SK-N-SH (cell line): ENCODE results near the gene CFAP97. TPM values are rescaled to one million over a fixed set of nuclear protein-coding genes. Genes with fewer than 3 reads are reported as not detected.

ENCODE experiments used
- CTCF ChIA-PET: fragments of 300-600, 350-600 bp; formaldehyde crosslinking; extraction: SDS; loops from one replicate; lab custom pipeline; 2021; lab: Yijun Ruan, JAX
- POLR2A ChIA-PET: fragments of 350-600 bp; sonication (Branson Sonifier 250); formaldehyde crosslinking; extraction: SDS; loops from one replicate; lab custom pipeline; 2020; ENCODE audit warnings: antibody characterized with exemption, inconsistent platforms; lab: Yijun Ruan, JAX
- DNase-seq: peaks from one replicate; pipeline ENCODE4 v3.0.0; 2012
- H2AFZ ChIP-seq: fragments of 200-600 bp; sonication (generic); 2 replicates; pipeline ENCODE4 v1.8.1; 2016; ENCODE audit warnings: antibody characterized with exemption, mild to moderate bottlenecking, low read depth
- H3F3A ChIP-seq: fragments of 200-600 bp; sonication (generic); replicated peaks from 2 replicates; pipeline ENCODE3; 2016; ENCODE audit warnings: antibody characterized with exemption, mild to moderate bottlenecking; ENCODE audit not compliant: insufficient read depth
- H3K27ac ChIP-seq, 2 experiments: fragments of 200-500 bp in 1 of 2; fragments of 200-600 bp in 1 of 2; sonication (Bioruptor generic) in 1 of 2; sonication (generic), shearing (Covaris generic) in 1 of 2; 2 replicates each; pipeline versions ENCODE4 v1.5.1 to v1.6.1; 2014 to 2016; ENCODE audit warnings: low read depth in 2 of 2, inconsistent platforms in 1 of 2, low read length in 1 of 2, mild to moderate bottlenecking in 1 of 2, mixed read lengths in 1 of 2
- H3K27me3 ChIP-seq: fragments of 200-600 bp; sonication (generic), shearing (Covaris generic); 2 replicates; pipeline ENCODE4 v1.6.1; 2016; ENCODE audit warnings: mixed run types; ENCODE audit not compliant: insufficient read depth
- H3K36me3 ChIP-seq, 2 experiments: fragments of 200-500 bp in 1 of 2; fragments of 200-600 bp in 1 of 2; sonication (Bioruptor generic) in 1 of 2; sonication (generic) in 1 of 2; replicated peaks in 1 of 2; 2 replicates each; pipeline versions ENCODE3 to v1.5.1; 2014 to 2016; ENCODE audit warnings: low read length in 1 of 2, mild to moderate bottlenecking in 1 of 2; ENCODE audit not compliant: insufficient read depth in 2 of 2, control insufficient read depth in 1 of 2
- H3K4me1 ChIP-seq, 2 experiments: fragments of 200-500 bp in 1 of 2; fragments of 200-600 bp in 1 of 2; sonication (Bioruptor generic) in 1 of 2; sonication (generic), shearing (Covaris generic) in 1 of 2; 2 replicates each; pipeline versions ENCODE4 v1.5.1 to v1.6.1; 2014 to 2016; ENCODE audit warnings: low read depth in 1 of 2, low read length in 1 of 2, mixed run types in 1 of 2; ENCODE audit not compliant: insufficient read depth in 2 of 2, control insufficient read depth in 1 of 2
- H3K4me2 ChIP-seq: fragments of 200-600 bp; sonication (generic), shearing (Covaris generic); 2 replicates; pipeline ENCODE4 v1.6.1; 2017; ENCODE audit warnings: mixed run types
- H3K4me3 ChIP-seq, 2 experiments: fragments of 200-500 bp in 1 of 2; fragments of 200-600 bp in 1 of 2; sonication (Bioruptor generic) in 1 of 2; sonication (generic), shearing (Covaris generic) in 1 of 2; 2 replicates each; pipeline versions ENCODE4 v1.5.1 to v1.8.1; 2014 to 2016; ENCODE audit warnings: low read depth in 2 of 2, inconsistent platforms in 1 of 2, low read length in 1 of 2, mild to moderate bottlenecking in 1 of 2, mixed read lengths in 1 of 2, moderate library complexity in 1 of 2
- H3K79me2 ChIP-seq: fragments of 200-600 bp; sonication (generic); 2 replicates; pipeline ENCODE4 v1.8.1; 2017; ENCODE audit warnings: mild to moderate bottlenecking; ENCODE audit not compliant: insufficient read depth
- H3K9ac ChIP-seq: fragments of 200-600 bp; sonication (generic); 2 replicates; pipeline ENCODE4 v1.6.1; 2017; ENCODE audit warnings: mixed run types
- H3K9me2 ChIP-seq: fragments of 200-600 bp; sonication (generic); 2 replicates; pipeline ENCODE4 v1.6.1; 2017; ENCODE audit warnings: mixed run types
- H3K9me3 ChIP-seq: fragments of 200-600 bp; sonication (generic); 2 replicates; pipeline ENCODE4 v1.6.1; 2017; ENCODE audit warnings: mixed run types, mild to moderate bottlenecking, moderate library complexity
- H4K20me1 ChIP-seq: fragments of 200-600 bp; sonication (generic); 2 replicates; pipeline ENCODE4 v1.6.1; 2017; ENCODE audit warnings: mild to moderate bottlenecking, mixed run types; ENCODE audit not compliant: insufficient read depth
- FOXJ3 ChIP-seq: sonication (generic); formaldehyde crosslinking; IDR thresholded peaks from 2 replicates; pipeline ENCODE4 v1.5.1; 2020; ENCODE audit warnings: mild to moderate bottlenecking, missing genetic modification reagents
- MEF2A ChIP-seq: IDR thresholded peaks from 2 replicates; pipeline ENCODE4 v1.4.0; 2012; ENCODE audit warnings: low read depth, borderline replicate concordance
- RAD21 ChIP-seq: IDR thresholded peaks from 2 replicates; pipeline ENCODE4 v1.6.1; 2012; ENCODE audit warnings: mild to moderate bottlenecking, low read length
- TEAD4 ChIP-seq: IDR thresholded peaks from 2 replicates; pipeline ENCODE4 v1.4.0; 2012; ENCODE audit warnings: mild to moderate bottlenecking, borderline replicate concordance; ENCODE audit not compliant: insufficient read depth
- USF1 ChIP-seq: IDR thresholded peaks from 2 replicates; pipeline ENCODE4 v1.4.0; 2012; ENCODE audit warnings: low read depth, borderline replicate concordance
- WGBS: methylation state at CpG from one replicate; pipeline ENCODE4 v1.1.6; 2017; ENCODE audit warnings: low lambda C conversion rate; 5-methylcytosine and 5-hydroxymethylcytosine counted together
- polyA plus RNA-seq, 3 experiments: library from polyadenylated mRNA; depleted of rRNA; stranded (reverse); fragments of >200 nt; gene quantifications; 2 replicates each; pipeline ENCODE4 v1.2.3, GENCODE V29; 2012
- TF ChIP-seq, protein P1 (sequence below): IDR thresholded peaks from 2 replicates; pipeline ENCODE4 v1.4.0; 2012; ENCODE audit warnings: low read depth
- TF ChIP-seq, protein P2 (sequence below): fragments of 200-600 bp; sonication (generic); IDR thresholded peaks from 2 replicates; pipeline ENCODE4 v1.6.1; 2017; ENCODE audit warnings: antibody characterized with exemption, mild to moderate bottlenecking, moderate library complexity
- TF ChIP-seq, protein P3 (sequence below): IDR thresholded peaks from 2 replicates; pipeline ENCODE4 v1.4.0; 2012; ENCODE audit warnings: low read depth, borderline replicate concordance
- TF ChIP-seq, protein P4 (sequence below): IDR thresholded peaks from 2 replicates; pipeline ENCODE4; 2012

CFAP97 gene
- polyA plus RNA-seq, 1 of the 3 experiments (the other 2 are of a cell fraction) = 10.6 TPM

- Histone ChIP-seq H3K9me3 (no peaks in the 10 kb centered on the region), H4K20me1 (peaks cover 22% of the 10 kb centered on the region), H3K9me2 (no peaks in the 10 kb centered on the region), H3K79me2 (peaks cover 96% of the 10 kb centered on the region), H3K4me3 (no peak overlapping the region), H3F3A (peaks cover 21% of the 10 kb centered on the region), H3K4me1 (peaks cover 0 to 26% of the 10 kb centered on the region in 2 experiments; a peak in 3 of 4 replicates), H3K27me3 (no peaks in the 10 kb centered on the region), H3K36me3 (no peaks in the 10 kb centered on the region), H2AFZ (no peak overlapping the region), H3K9ac (no peak overlapping the region), H3K27ac (peak overlapping the region in 1 of 2 experiments; percentile 67; a peak in 1 of 4 replicates), H3K4me2 (no peak overlapping the region)
- WGBS = 69% methylated on average over 10 of the region's 10 CpGs
- TF ChIP-seq, protein P1, sequence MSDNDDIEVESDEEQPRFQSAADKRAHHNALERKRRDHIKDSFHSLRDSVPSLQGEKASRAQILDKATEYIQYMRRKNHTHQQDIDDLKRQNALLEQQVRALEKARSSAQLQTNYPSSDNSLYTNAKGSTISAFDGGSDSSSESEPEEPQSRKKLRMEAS = no peak
- TF ChIP-seq MEF2A (no peak), FOXJ3 (CRISPR knock-in tag) (no peak), TEAD4 (no peak), RAD21 (no peak), USF1 (no peak)
- TF ChIP-seq, protein P2, sequence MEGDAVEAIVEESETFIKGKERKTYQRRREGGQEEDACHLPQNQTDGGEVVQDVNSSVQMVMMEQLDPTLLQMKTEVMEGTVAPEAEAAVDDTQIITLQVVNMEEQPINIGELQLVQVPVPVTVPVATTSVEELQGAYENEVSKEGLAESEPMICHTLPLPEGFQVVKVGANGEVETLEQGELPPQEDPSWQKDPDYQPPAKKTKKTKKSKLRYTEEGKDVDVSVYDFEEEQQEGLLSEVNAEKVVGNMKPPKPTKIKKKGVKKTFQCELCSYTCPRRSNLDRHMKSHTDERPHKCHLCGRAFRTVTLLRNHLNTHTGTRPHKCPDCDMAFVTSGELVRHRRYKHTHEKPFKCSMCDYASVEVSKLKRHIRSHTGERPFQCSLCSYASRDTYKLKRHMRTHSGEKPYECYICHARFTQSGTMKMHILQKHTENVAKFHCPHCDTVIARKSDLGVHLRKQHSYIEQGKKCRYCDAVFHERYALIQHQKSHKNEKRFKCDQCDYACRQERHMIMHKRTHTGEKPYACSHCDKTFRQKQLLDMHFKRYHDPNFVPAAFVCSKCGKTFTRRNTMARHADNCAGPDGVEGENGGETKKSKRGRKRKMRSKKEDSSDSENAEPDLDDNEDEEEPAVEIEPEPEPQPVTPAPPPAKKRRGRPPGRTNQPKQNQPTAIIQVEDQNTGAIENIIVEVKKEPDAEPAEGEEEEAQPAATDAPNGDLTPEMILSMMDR = no peak
- TF ChIP-seq, protein P3, sequence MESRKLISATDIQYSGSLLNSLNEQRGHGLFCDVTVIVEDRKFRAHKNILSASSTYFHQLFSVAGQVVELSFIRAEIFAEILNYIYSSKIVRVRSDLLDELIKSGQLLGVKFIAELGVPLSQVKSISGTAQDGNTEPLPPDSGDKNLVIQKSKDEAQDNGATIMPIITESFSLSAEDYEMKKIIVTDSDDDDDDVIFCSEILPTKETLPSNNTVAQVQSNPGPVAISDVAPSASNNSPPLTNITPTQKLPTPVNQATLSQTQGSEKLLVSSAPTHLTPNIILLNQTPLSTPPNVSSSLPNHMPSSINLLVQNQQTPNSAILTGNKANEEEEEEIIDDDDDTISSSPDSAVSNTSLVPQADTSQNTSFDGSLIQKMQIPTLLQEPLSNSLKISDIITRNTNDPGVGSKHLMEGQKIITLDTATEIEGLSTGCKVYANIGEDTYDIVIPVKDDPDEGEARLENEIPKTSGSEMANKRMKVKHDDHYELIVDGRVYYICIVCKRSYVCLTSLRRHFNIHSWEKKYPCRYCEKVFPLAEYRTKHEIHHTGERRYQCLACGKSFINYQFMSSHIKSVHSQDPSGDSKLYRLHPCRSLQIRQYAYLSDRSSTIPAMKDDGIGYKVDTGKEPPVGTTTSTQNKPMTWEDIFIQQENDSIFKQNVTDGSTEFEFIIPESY = no peak
- TF ChIP-seq, protein P4, sequence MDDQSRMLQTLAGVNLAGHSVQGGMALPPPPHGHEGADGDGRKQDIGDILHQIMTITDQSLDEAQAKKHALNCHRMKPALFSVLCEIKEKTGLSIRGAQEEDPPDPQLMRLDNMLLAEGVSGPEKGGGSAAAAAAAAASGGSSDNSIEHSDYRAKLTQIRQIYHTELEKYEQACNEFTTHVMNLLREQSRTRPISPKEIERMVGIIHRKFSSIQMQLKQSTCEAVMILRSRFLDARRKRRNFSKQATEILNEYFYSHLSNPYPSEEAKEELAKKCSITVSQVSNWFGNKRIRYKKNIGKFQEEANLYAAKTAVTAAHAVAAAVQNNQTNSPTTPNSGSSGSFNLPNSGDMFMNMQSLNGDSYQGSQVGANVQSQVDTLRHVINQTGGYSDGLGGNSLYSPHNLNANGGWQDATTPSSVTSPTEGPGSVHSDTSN = no peak
- CTCF ChIA-PET = interaction anchor here (1.0 kb wide), 1 partner anchor 25 kb away, joined by 3 read pairs; no protein-coding TSS in a partner anchor
- POLR2A ChIA-PET = no interaction called here
- no peak for DNase-seq
These were observed 18.1 kb upstream of the CFAP97 start for GRCh38 chr4:185221912-185222311.

GRCh38 chr4:185221491-185221890, 17.7 kb upstream of the CFAP97 start:
- Histone ChIP-seq H4K20me1 (peaks cover 21% of the 10 kb centered on the region), H3K36me3 (no peaks in the 10 kb centered on the region), H2AFZ (no peak overlapping the region), H3K4me3 (no peak overlapping the region), H3K27me3 (no peaks in the 10 kb centered on the region), H3K9me3 (no peaks in the 10 kb centered on the region), H3K9me2 (no peaks in the 10 kb centered on the region), H3K79me2 (peaks cover 96% of the 10 kb centered on the region), H3K27ac (0 out of 4 replicates have a peak overlapping the region, but pooled peaks of 1 of the 2 experiments have one; percentile 67), H3K9ac (no peak overlapping the region), H3F3A (peaks cover 21% of the 10 kb centered on the region), H3K4me1 (peaks cover 0 to 30% of the 10 kb centered on the region in 2 experiments; a peak in 3 of 4 replicates), H3K4me2 (no peak overlapping the region)
- TF ChIP-seq, protein P1 = no peak
- no peak for DNase-seq
- 96% methylated on average over 2 of the region's 2 CpGs for WGBS
- ChIA-PET POLR2A (no interaction called here), CTCF (interaction anchor here (1.0 kb wide), 2 partner anchors 9 to 83 kb away, joined by 3 read pairs; no protein-coding TSS in a partner anchor)
